Stimulated activated CD8-positive, alpha-beta memory T cell treated with anti-CD3 and anti-CD28 coated beads, Interleukin-15, amount 100 ng/mL, for 24 hours (primary cell): Measurements from ENCODE around the gene ZNFX1.
"Not testable (repeated sequence)": the region's sequence is repeated elsewhere in the genome, so short reads cannot be mapped to it uniquely, and the experiment has no call there.

Experiments
- DNase-seq: peaks from one replicate; pipeline ENCODE4 v3.0.0-alpha.2; 2020; ENCODE audit warnings: low read depth

The ZNFX1 gene

DNA sequence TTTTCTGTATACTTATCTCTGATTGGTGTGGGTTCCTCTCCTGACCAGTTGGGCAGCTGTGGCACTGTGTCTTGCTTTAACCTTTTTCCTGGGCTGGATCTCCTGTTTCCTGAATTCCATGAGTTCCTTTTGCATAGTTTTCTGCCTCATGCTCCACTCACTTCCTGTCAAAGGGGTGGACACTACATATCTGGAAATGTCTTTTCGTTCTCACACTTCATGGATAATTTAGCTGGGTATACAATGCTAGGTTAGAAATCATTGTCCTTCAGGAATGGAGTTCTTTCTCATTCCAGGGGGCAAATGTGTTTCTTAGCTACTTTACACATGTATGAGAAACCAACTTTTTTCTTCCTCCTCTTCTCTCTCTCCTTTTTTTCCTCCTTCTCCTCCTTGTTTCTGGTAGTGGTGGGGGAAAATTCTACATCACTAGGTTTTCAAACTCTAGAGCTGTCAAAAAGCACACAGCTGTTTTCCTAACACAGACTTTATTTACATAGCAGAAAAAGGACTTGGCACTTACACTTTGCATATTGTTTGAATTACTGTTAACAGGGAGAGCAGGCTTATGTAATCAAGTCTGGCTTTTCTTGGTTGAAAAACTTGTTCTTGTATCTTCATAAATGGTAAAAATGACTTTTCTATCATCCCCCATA, 67.6 kb downstream of the ZNFX1 start:
- DNase-seq = no peak

- DNase-seq = no peak
Measured at GRCh38 chr20:49207076-49207475, 70.8 kb downstream of the ZNFX1 start.

- DNase-seq = no peak
Measured at GRCh38 chr20:49203746-49204145, 74.1 kb downstream of the ZNFX1 start.

DNA sequence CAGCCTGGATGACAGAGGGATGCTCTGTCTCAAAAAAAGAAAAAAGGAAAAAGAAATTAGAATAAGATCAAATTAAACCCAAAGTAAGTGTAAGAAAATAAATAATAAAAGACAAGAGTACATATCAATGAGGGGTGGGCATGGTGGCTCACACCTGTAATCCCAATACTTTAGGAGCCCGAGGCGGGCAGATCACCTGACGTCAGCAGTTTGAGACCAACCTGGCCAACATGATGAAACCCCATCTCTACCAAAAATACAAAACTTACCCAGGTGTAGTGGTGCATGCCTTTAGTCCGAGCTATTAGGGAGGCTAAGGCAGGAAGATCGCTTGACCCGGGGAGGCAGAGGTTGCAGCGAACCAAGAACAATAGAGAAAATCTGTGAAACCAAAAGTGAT, 74.8 kb downstream of the ZNFX1 start:
- DNase-seq = no peak

DNA sequence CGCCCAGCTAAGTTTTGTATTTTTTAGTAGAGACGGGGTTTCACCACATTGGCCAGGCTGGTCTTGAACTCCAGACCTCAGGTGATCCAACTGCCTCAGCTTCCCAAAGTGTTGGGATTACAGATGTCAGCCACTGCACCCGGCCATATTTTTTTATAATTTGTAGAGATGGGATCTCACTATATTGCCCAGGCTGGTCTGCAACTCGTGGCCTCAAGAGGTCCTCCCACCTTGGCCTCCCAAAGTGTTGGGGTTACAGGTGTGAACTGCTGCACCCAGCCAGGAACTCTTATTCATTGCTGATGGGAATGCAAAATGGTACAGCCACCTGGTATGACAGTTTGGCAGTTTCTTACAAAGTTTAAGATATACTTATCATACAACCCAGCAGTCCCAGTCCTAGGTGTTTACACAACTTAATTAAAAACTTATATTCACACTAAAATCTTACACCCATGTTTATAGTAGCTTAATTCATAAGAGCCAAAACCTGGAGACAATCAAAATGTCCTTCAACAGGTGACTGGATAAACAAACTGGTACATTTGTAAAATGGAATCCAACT, 78.0 kb downstream of the ZNFX1 start:
- no peak for DNase-seq

GRCh38 chr20:49192944-49193518, 84.8 kb downstream of the ZNFX1 start:
- DNase-seq = not testable (repeated sequence)
